Caco-2 (cell line): ENCODE measurements around the gene KCNAB3. TPM values are rescaled to one million over a fixed set of nuclear protein-coding genes. Genes with fewer than 3 reads are reported as not detected.

ENCODE experiments used
- BruUV-seq: library from RNA; stranded (reverse); fragments of 400-500 nt; replicated peaks from 2 replicates; lab custom pipeline; 2021; lab: Mats Ljungman, UMichigan
- CTCF ChIA-PET: fragments of 300-600 bp; sonication (Branson Sonifier 250); formaldehyde crosslinking; loops from one replicate; lab custom pipeline; 2022; ENCODE audit warnings: antibody characterized with exemption; lab: Charles Lee
- POLR2A ChIA-PET: fragments of 300-600 bp; sonication (Branson Sonifier 250); formaldehyde crosslinking; loops from one replicate; lab custom pipeline; 2022; ENCODE audit warnings: antibody characterized with exemption; lab: Charles Lee
- DNase-seq, 2 experiments: peaks; one replicate each; pipeline versions ENCODE4 v3.0.0 to v3.0.0-alpha.2; 2020 to 2022
- H3K27me3 ChIP-seq: replicated peaks from 2 replicates; pipeline ENCODE4 v1.6.0; 2011; ENCODE audit warnings: low read length; ENCODE audit not compliant: control insufficient read depth, insufficient read depth
- H3K36me3 ChIP-seq: 2 replicates; pipeline ENCODE4 v1.5.1; 2011; ENCODE audit warnings: low read length; ENCODE audit not compliant: control insufficient read depth, insufficient read depth
- H3K4me1 ChIP-seq: fragments of 250-450 bp; sonication (Bioruptor Pico); 2 replicates; pipeline ENCODE4 v1.5.1; 2020; ENCODE audit warnings: mild to moderate bottlenecking
- H3K4me3 ChIP-seq: 2 replicates; pipeline ENCODE4 v1.5.1; 2011; ENCODE audit warnings: low read depth, mild to moderate bottlenecking, control low read depth, low read length
- H3K9me3 ChIP-seq: fragments of 250-450 bp; sonication (Bioruptor Pico); 2 replicates; pipeline ENCODE4 v1.5.1; 2020; ENCODE audit warnings: mild to moderate bottlenecking, moderate library complexity
- H3K27ac Mint-ChIP-seq: one replicate; pipeline ENCODE4 v1.8.0; 2022; ENCODE audit warnings: mixed read lengths; ENCODE audit not compliant: unreplicated experiment
- H3K27me3 Mint-ChIP-seq: one replicate; pipeline ENCODE4 v1.8.0; 2022; ENCODE audit warnings: mixed read lengths; ENCODE audit not compliant: insufficient read depth, unreplicated experiment
- H3K36me3 Mint-ChIP-seq: one replicate; pipeline ENCODE4 v1.8.0; 2022; ENCODE audit warnings: mild to moderate bottlenecking, mixed read lengths; ENCODE audit not compliant: insufficient read depth, unreplicated experiment
- H3K4me1 Mint-ChIP-seq: one replicate; pipeline ENCODE4 v1.8.0; 2022; ENCODE audit warnings: low read depth, mixed read lengths; ENCODE audit not compliant: unreplicated experiment
- H3K4me3 Mint-ChIP-seq: one replicate; pipeline ENCODE4 v1.8.0; 2022; ENCODE audit warnings: mild to moderate bottlenecking, moderate library complexity, mixed read lengths; ENCODE audit not compliant: unreplicated experiment
- H3K9me3 Mint-ChIP-seq: one replicate; pipeline ENCODE4 v1.8.0; 2022; ENCODE audit warnings: mixed read lengths; ENCODE audit not compliant: unreplicated experiment
- intact Hi-C: fragments of 100-400 bp; cut with micrococcal nuclease; formaldehyde crosslinking; loops from one replicate; pipeline ENCODE4 v1.10.0; 2022; ENCODE audit not compliant: unreplicated experiment
- total RNA-seq: library from RNA; stranded (reverse); gene quantifications from 2 replicates; pipeline ENCODE4 v1.2.3, GENCODE V29; 2022
- TF ChIP-seq, protein P1 (sequence below), 2 experiments: fragments of 200-600 bp in 1 of 2; IDR thresholded peaks; 1 replicate in 1 of 2; 2 replicates in 1 of 2; pipeline versions ENCODE4 v1.5.1 to v1.8.0; 2011 to 2022; ENCODE audit warnings: antibody characterized with exemption in 1 of 2, control low read depth in 1 of 2, inconsistent platforms in 1 of 2, low read depth in 1 of 2, low read length in 1 of 2, mild to moderate bottlenecking in 1 of 2, moderate library complexity in 1 of 2; ENCODE audit not compliant: insufficient read depth in 1 of 2, severe bottlenecking in 1 of 2, unreplicated experiment in 1 of 2

The KCNAB3 gene
- total RNA-seq, 1 experiment from 2014 or later = 2.0 TPM

DNA sequence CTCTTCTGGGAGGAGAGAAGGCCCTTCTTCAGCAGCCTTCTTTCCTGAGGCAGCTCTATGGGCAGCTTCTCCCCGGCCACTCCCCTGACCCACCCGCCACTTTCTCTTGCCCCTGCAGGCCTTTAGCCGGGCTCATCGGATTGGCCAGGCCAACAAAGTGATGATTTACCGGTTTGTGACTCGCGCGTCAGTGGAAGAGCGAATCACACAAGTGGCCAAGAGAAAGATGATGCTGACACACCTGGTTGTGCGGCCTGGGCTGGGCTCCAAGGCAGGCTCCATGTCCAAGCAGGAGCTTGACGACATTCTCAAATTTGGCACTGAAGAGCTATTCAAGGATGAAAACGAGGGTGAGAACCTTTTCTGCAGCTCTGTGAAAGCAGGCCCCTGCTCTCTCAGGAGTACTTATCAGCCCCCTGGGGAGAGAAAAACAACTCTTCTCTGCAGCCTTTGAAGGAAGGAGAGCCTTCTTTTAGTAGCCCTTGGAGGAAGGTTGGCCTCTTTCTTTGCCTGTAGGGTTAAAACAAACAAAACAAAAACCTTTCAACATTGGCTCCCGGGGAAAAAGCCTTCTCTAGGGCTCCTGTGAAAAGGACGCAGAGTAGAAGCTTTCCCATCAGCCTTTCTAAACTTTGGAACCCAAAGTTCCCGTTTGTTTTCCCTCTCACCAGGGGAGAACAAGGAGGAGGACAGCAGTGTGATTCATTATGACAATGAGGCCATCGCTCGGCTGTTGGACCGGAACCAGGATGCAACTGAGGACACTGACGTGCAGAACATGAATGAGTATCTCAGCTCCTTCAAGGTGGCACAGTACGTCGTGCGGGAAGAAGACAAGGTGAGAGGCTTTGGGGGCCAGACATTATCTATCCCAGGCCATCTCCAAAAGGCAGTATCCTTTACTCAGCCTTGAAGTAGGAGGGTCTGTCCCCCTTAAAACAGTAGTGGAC is 26.2 kb downstream of the KCNAB3 start:
- BruUV-seq = TSS peak; percentile 26
- POLR2A ChIA-PET = no interaction called here

DNA sequence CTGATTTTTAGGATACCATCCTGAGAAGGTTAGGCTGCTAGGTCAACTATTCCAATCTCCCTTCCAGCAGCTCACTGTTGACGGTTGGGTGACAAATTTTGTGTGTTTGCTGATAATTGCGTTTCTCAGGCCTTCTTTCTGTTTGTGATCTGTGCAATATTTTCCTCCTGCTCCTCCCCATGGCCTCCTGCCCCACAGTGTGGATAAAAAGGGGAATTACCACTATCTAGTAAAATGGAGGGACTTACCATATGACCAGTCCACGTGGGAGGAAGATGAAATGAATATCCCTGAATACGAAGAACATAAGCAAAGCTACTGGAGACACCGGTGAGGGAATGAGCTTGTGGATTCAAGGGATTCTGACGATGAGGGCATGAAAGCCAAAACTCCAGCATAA is 31.9 kb downstream of the KCNAB3 start:
- Mint-ChIP-seq H3K27ac (peak overlapping the region; percentile 53), H3K4me1 (peaks cover 6% of the 10 kb centered on the region), H3K36me3 (peaks cover 29% of the 10 kb centered on the region), H3K9me3 (no peaks in the 10 kb centered on the region), H3K4me3 (no peak overlapping the region), H3K27me3 (no peaks in the 10 kb centered on the region)
- H3K9me3 ChIP-seq = no peaks in the 10 kb centered on the region
- no peaks in the 10 kb centered on the region for H3K27me3 ChIP-seq
- POLR2A ChIA-PET = no interaction called here
- no TSS peak for BruUV-seq
- CTCF ChIA-PET = interaction anchor here (1.0 to 1.8 kb wide), 2 partner anchors 35 to 75 kb away, joined by 3 to 8 read pairs; no protein-coding TSS in a partner anchor
- H3K4me1 ChIP-seq = no peaks in the 10 kb centered on the region
- no peaks in the 10 kb centered on the region; the same call in 1 of the 2 replicates for H3K36me3 ChIP-seq
- TF ChIP-seq, protein P1, sequence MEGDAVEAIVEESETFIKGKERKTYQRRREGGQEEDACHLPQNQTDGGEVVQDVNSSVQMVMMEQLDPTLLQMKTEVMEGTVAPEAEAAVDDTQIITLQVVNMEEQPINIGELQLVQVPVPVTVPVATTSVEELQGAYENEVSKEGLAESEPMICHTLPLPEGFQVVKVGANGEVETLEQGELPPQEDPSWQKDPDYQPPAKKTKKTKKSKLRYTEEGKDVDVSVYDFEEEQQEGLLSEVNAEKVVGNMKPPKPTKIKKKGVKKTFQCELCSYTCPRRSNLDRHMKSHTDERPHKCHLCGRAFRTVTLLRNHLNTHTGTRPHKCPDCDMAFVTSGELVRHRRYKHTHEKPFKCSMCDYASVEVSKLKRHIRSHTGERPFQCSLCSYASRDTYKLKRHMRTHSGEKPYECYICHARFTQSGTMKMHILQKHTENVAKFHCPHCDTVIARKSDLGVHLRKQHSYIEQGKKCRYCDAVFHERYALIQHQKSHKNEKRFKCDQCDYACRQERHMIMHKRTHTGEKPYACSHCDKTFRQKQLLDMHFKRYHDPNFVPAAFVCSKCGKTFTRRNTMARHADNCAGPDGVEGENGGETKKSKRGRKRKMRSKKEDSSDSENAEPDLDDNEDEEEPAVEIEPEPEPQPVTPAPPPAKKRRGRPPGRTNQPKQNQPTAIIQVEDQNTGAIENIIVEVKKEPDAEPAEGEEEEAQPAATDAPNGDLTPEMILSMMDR (IDR thresholded peaks at IDR 0.05; ENCODE audit: insufficient read depth in 1 of 2, low read depth in 1 of 2, low read length in 1 of 2, severe bottlenecking in 1 of 2, unreplicated experiment in 1 of 2) = peak in 1 of 2 experiments; percentile 48
- intact Hi-C loops = loop anchor here (1.0 to 5.0 kb wide), 2 partner anchors 34 to 75 kb away; no protein-coding TSS in a partner anchor
- peak in 1 of 2 experiments; percentile 47 for DNase-seq
- no peak overlapping the region for H3K4me3 ChIP-seq

More for the DNA sequence above, 26.2 kb downstream of the KCNAB3 start:
- TF ChIP-seq, protein P1 (IDR thresholded peaks at IDR 0.05; ENCODE audit: insufficient read depth in 1 of 2, low read depth in 1 of 2, low read length in 1 of 2, severe bottlenecking in 1 of 2, unreplicated experiment in 1 of 2) = no peak
- Mint-ChIP-seq H3K9me3 (no peaks in the 10 kb centered on the region), H3K4me1 (no peaks in the 10 kb centered on the region), H3K27ac (no peak overlapping the region), H3K36me3 (peaks cover 15% of the 10 kb centered on the region), H3K27me3 (no peaks in the 10 kb centered on the region), H3K4me3 (no peak overlapping the region)
- H3K36me3 ChIP-seq = no peaks in the 10 kb centered on the region; the same call in 1 of the 2 replicates
- H3K4me3 ChIP-seq = no peak overlapping the region
- CTCF ChIA-PET = no interaction called here
- no peaks in the 10 kb centered on the region for H3K4me1 ChIP-seq
- intact Hi-C loops = no loop called here
- H3K9me3 ChIP-seq = no peaks in the 10 kb centered on the region
- H3K27me3 ChIP-seq = no peaks in the 10 kb centered on the region
- DNase-seq = no peak

DNA sequence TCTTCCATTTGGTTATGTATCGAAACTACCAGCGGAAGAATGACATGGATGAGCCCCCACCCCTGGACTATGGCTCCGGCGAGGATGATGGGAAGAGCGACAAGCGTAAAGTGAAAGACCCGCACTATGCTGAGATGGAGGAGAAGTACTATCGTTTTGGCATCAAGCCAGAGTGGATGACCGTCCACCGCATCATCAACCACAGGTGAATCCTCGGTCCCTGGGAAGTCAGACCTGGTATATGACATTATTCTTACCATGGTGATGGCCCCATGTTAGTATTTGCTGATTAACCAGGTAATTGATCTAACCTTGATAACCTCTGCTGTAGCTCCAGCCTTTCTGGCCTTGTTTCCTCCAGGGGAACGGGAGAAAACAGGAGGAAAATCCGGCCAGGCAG is 32.6 kb downstream of the KCNAB3 start:
- Histone ChIP-seq H3K4me1 (no peaks in the 10 kb centered on the region), H3K27me3 (no peaks in the 10 kb centered on the region), H3K9me3 (no peaks in the 10 kb centered on the region), H3K4me3 (no peak overlapping the region), H3K36me3 (no peaks in the 10 kb centered on the region; the same call in 1 of the 2 replicates)
- CTCF ChIA-PET = interaction anchor here (1.8 kb wide), 1 partner anchor 34 kb away, joined by 8 read pairs; no protein-coding TSS in a partner anchor
- peaks cover 29% of the 10 kb centered on the region for H3K36me3 Mint-ChIP-seq
- H3K9me3 Mint-ChIP-seq = no peaks in the 10 kb centered on the region
- no peak overlapping the region for H3K27ac Mint-ChIP-seq
- no peak overlapping the region for H3K4me3 Mint-ChIP-seq
- no peak for DNase-seq
- no peaks in the 10 kb centered on the region for H3K27me3 Mint-ChIP-seq
- no TSS peak for BruUV-seq
- intact Hi-C loops = loop anchor here (1.0 to 5.0 kb wide), 2 partner anchors 34 to 75 kb away; no protein-coding TSS in a partner anchor
- POLR2A ChIA-PET = no interaction called here
- peaks cover 6% of the 10 kb centered on the region for H3K4me1 Mint-ChIP-seq
- TF ChIP-seq, protein P1 (IDR thresholded peaks at IDR 0.05; ENCODE audit: insufficient read depth in 1 of 2, low read depth in 1 of 2, low read length in 1 of 2, severe bottlenecking in 1 of 2, unreplicated experiment in 1 of 2) = no peak
